Thyroid gland (tissue), 4 donors: Measurements from ENCODE around the gene FAM13C. TPM values are rescaled to one million over a fixed set of nuclear protein-coding genes. Genes with fewer than 3 reads are reported as not detected.
A peak's percentile ranks its signal among the peaks of the same experiment; 100 is the strongest.
"Not testable (repeated sequence)": the region's sequence is repeated elsewhere in the genome, so short reads cannot be mapped to it uniquely, and the experiment has no call there.

Source experiments
- DNase-seq, 2 donors: peaks; one replicate each; pipeline ENCODE4 v3.0.0-alpha.2; 2019
- H3K27ac ChIP-seq, 3 donors: fragments of 200-600 bp; sonication (generic); 1 replicate in 2 of 3; 2 replicates in 1 of 3; pipeline ENCODE4 v1.5.1; 2016 to 2019; ENCODE audit warnings: mild to moderate bottlenecking in 1 of 3, moderate library complexity in 1 of 3
- H3K27me3 ChIP-seq: fragments of 200-600 bp; sonication (generic); one replicate; pipeline ENCODE4 v1.5.1; 2019
- H3K36me3 ChIP-seq, 2 donors: fragments of 200-600 bp; sonication (generic); one replicate each; pipeline ENCODE4 v1.5.1; 2016 to 2019
- H3K4me1 ChIP-seq, 2 donors: fragments of 200-600 bp; sonication (generic); one replicate each; pipeline ENCODE4 v1.5.1; 2017 to 2019
- H3K4me3 ChIP-seq, 3 donors: fragments of 200-600 bp; sonication (generic); replicated peaks in 1 of 3; 1 replicate in 2 of 3; 2 replicates in 1 of 3; pipeline ENCODE4 v1.5.1; 2016; ENCODE audit warnings: mild to moderate bottlenecking in 1 of 3
- H3K9me3 ChIP-seq: fragments of 200-600 bp; sonication (generic); one replicate; pipeline ENCODE4 v1.5.1; 2017
- CTCF ChIP-seq, 6 experiments: fragments of 200-600 bp in 3 of 6; fragments of 450-650 bp in 3 of 6; sonication (generic) in 3 of 6; IDR thresholded peaks; one replicate each; pipeline ENCODE4 v1.5.1; 2016 to 2019; ENCODE audit warnings: antibody characterized with exemption in 6 of 6, mild to moderate bottlenecking in 2 of 6, inconsistent platforms in 1 of 6, moderate library complexity in 1 of 6
- POLR2A ChIP-seq, 2 donors: fragments of 450-650 bp; IDR thresholded peaks; one replicate each; pipeline ENCODE4 v1.6.1; 2017; ENCODE audit warnings: antibody characterized with exemption in 2 of 2, mild to moderate bottlenecking in 2 of 2, moderate library complexity in 1 of 2
- WGBS, 2 donors: methylation state at CpG; one replicate each; pipeline ENCODE4 v1.1.5; 2017; 5-methylcytosine and 5-hydroxymethylcytosine counted together
- intact Hi-C: fragments of 100-400 bp; cut with DNase I; formaldehyde crosslinking; loops from one replicate; pipeline ENCODE4 v1.15.1; 2023
- total RNA-seq, 4 donors: library from RNA; depleted of rRNA; stranded (reverse); fragments of >200 nt; gene quantifications; one replicate each; pipeline ENCODE4 v1.2.3, GENCODE V29; 2016

The FAM13C gene
- 10 to 100 TPM; 11.3 to 16.5 (median 14.3) TPM for total RNA-seq

DNA sequence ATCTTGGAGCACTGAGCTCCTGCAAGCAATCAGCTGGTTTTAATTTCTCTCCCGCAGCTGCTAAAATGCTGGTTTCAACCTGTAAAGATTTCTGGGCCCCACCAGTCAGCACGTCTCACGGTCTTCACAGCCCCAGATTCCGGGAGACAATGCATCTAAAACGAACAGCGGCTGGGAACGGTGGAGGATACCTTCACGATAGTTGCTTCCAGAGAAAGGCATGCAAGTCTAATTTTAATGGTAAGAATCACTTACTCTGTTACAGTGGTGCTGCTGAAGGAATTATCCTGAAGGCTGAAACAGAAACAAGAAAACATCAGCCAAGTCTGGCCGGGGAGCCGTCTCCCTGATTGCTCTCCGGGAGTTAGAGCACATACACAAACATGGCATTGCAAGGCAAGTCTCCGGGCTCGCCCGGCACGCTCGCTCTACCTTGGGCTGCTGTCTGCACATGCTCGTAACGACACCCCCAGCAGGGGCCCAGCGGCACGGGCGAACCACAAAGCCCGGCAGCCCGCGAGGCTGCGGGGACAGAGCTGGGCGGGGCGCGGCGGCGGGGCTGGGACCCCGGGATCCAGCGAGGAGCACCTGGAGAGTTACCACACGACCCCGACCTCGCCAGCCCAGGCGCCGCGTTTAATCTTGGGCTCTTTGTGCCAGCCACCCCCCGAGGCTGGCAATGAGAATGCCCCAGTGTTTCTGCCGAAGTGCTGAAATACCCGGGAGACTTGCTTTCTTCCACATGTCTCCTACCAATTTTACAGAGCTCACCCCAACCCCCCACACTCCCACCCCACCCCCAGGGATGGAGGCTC lies at the start of gene FAM13C:
FAM13C (minus strand) TSS at position 406 of the 815 bp plus-strand sequence; CDS start at position 317, 89 bp downstream.
- no peaks in the 10 kb centered on the region for H3K9me3 ChIP-seq
- intact Hi-C loops = no loop called here
- peak; percentile 78 to 83 for DNase-seq

GRCh38 chr10:59405235-59405634 lies 42.9 kb upstream of the FAM13C start:
- Histone ChIP-seq H3K4me1 (no peaks in the 10 kb centered on the region), H3K4me3 (no peak overlapping the region), H3K36me3 (no peaks in the 10 kb centered on the region), H3K27ac (no peak overlapping the region), H3K27me3 (no peaks in the 10 kb centered on the region), H3K9me3 (no peaks in the 10 kb centered on the region)
- TF ChIP-seq CTCF (IDR thresholded peaks at IDR 0.05) = no peak
- no peak for DNase-seq
- intact Hi-C loops = no loop called here
- WGBS, 2 donors = 86 to 87% methylated on average over 3 of the region's 3 CpGs

More for the DNA sequence above, at the start of gene FAM13C:
- peaks cover 14 to 22% of the 10 kb centered on the region in 2 donors for H3K4me1 ChIP-seq
- H3K4me3 ChIP-seq = peak within 1 kb of the TSS; percentile 19 to 52 (median 49)
- no peaks in the 10 kb centered on the region for H3K27me3 ChIP-seq
- 1 to 3% methylated on average over 12 to 32 of the region's 41 CpGs for WGBS, 2 donors
- peak within 1 kb of the TSS; percentile 73 to 88 (median 84) for H3K27ac ChIP-seq
- no peaks in the 10 kb centered on the region for H3K36me3 ChIP-seq
- TF ChIP-seq CTCF (IDR thresholded peaks at IDR 0.05) (peak in 1 of 6 experiments; percentile 24), POLR2A (IDR thresholded peaks at IDR 0.05) (peak in 1 of 2 donors; percentile 48)

DNA sequence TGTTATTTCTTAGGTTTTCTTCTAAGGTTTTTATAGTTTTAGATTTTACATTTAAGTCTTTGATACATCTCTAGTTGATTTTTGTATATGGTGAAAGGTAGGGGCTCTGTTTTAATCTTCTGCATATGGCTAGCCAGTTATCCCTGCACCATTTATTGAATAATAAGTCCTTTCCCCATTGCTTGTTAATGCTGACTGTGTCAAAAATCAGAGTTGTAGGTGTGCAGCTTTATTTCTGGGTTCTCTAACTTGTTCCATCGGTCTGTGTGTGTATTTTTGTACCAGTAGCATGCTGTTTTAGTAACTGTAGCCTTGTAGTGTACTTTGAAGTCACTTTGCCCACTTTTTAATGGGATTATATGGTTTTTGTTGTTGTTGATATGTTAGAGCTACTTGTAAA lies 37.9 kb upstream of the FAM13C start:
- H3K27me3 ChIP-seq = no peaks in the 10 kb centered on the region
- no peak overlapping the region for H3K4me3 ChIP-seq
- TF ChIP-seq CTCF (IDR thresholded peaks at IDR 0.05) = no peak
- TF ChIP-seq POLR2A (IDR thresholded peaks at IDR 0.05) = no peak

DNA sequence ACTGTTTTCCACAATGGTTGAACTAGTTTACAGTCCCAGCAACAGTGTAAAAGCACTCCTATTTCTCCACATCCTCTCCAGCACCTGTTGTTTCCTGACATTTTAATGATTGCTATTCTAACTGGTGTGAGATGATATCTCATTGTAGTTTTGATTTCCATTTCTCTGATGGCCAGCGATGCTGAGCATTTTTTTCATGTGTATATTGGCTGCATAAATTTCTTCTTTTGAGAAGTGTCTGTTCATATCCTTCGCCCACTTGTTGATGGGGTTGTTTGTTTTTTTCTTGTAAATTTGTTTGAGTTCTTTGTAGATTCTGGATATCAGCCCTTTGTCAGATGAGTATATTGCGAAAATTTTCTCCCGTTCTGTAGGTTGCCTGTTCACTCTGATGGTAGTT lies 37.0 kb upstream of the FAM13C start:
- 95 to 96% methylated on average over 4 of the region's 4 CpGs for WGBS, 2 donors
- H3K4me1 ChIP-seq, H3K27ac ChIP-seq, H3K4me3 ChIP-seq, H3K27me3 ChIP-seq, DNase-seq, H3K9me3 ChIP-seq, H3K36me3 ChIP-seq, intact Hi-C loops: not testable (repeated sequence)

More for the DNA sequence above, 37.9 kb upstream of the FAM13C start:
- Histone ChIP-seq H3K4me1 (no peaks in the 10 kb centered on the region), H3K9me3 (no peaks in the 10 kb centered on the region), H3K36me3 (no peaks in the 10 kb centered on the region), H3K27ac (no peak overlapping the region)
- 53 to 74% methylated on average over 1 of the region's 1 CpG for WGBS, 2 donors
- intact Hi-C loops = no loop called here
- DNase-seq = no peak

- Histone ChIP-seq H3K36me3 (no peaks in the 10 kb centered on the region), H3K27ac (no peak overlapping the region), H3K4me1 (no peaks in the 10 kb centered on the region), H3K27me3 (no peaks in the 10 kb centered on the region), H3K4me3 (no peak overlapping the region), H3K9me3 (no peaks in the 10 kb centered on the region)
- intact Hi-C loops = no loop called here
- 89 to 94% methylated on average over 3 of the region's 3 CpGs for WGBS, 2 donors
- TF ChIP-seq POLR2A (IDR thresholded peaks at IDR 0.05) (no peak), CTCF (IDR thresholded peaks at IDR 0.05) (no peak)
- no peak for DNase-seq
Observed at GRCh38 chr10:59397961-59398360, 35.6 kb upstream of the FAM13C start.
